Cardiac muscle cell (in vitro differentiated cells and primary cell): ENCODE results near the gene CATSPERD. TPM values are rescaled to one million over a fixed set of nuclear protein-coding genes. Genes with fewer than 3 reads are reported as not detected.

Source experiments
- DNase-seq, 2 donors: peaks; one replicate each; pipeline versions ENCODE4 v3.0.0 to v3.0.0-alpha.2; 2010 to 2017; ENCODE audit warnings: low read depth in 1 of 2, low spot score in 1 of 2
- H3K27ac ChIP-seq: fragments of 200-600 bp; sonication (generic); 2 replicates; pipeline ENCODE4 v1.5.1; 2016
- H3K27me3 ChIP-seq: fragments of 200-600 bp; sonication (generic); 2 replicates; pipeline ENCODE4 v1.6.0; 2016; ENCODE audit warnings: control low read depth
- H3K36me3 ChIP-seq: fragments of 200-600 bp; sonication (generic); 2 replicates; pipeline ENCODE4 v1.5.1; 2016; ENCODE audit warnings: control low read depth
- H3K4me1 ChIP-seq: fragments of 200-600 bp; sonication (generic); 2 replicates; pipeline ENCODE4 v1.8.1; 2017; ENCODE audit warnings: low read depth, mild to moderate bottlenecking, mixed run types
- H3K4me3 ChIP-seq: fragments of 200-600 bp; sonication (generic); 2 replicates; pipeline ENCODE4 v1.5.1; 2016; ENCODE audit warnings: mild to moderate bottlenecking
- H3K9me3 ChIP-seq: fragments of 200-600 bp; sonication (generic); 2 replicates; pipeline ENCODE4 v1.5.1; 2017; ENCODE audit warnings: low read depth, mild to moderate bottlenecking, control low read depth
- CTCF ChIP-seq: IDR thresholded peaks from 2 replicates; pipeline ENCODE4 v1.5.1; 2012; ENCODE audit warnings: low read depth, mild to moderate bottlenecking, low read length
- polyA plus RNA-seq: library from polyadenylated mRNA; unstranded; fragments of >200 nt; fragmentation: Nextera tagmentation; extraction: Ambion mirVana; gene quantifications from 2 replicates; pipeline ENCODE4 v1.2.1, GENCODE V29; 2016
- total RNA-seq: library from RNA; depleted of rRNA; stranded (reverse); fragments of >200 nt; gene quantifications from 2 replicates; pipeline ENCODE4 v1.2.3, GENCODE V29; 2016

Gene CATSPERD
- total and polyA plus RNA-seq, 2 experiments from 2014 or later, result not detected

- Histone ChIP-seq H3K27me3 (no peaks in the 10 kb centered on the region), H3K4me3 (peak overlapping the region; percentile 13), H3K9me3 (no peaks in the 10 kb centered on the region), H3K36me3 (no peaks in the 10 kb centered on the region), H3K4me1 (peaks cover 7% of the 10 kb centered on the region), H3K27ac (no peak overlapping the region)
- DNase-seq, result peak; percentile 91 to 95
- TF ChIP-seq CTCF, result peak; percentile 99
Observed at GRCh38 chr19:5803752-5804515, 83.5 kb downstream of the CATSPERD start.

- Histone ChIP-seq H3K27me3 (no peaks in the 10 kb centered on the region), H3K4me3 (peak within 1 kb of the TSS; percentile 53), H3K36me3 (no peaks in the 10 kb centered on the region), H3K27ac (no peak within 1 kb of the TSS), H3K4me1 (peaks cover 7% of the 10 kb centered on the region), H3K9me3 (no peaks in the 10 kb centered on the region)
- no peak for TF ChIP-seq CTCF
- peak in 1 of 2 donors; percentile 71 for DNase-seq
Observed at GRCh38 chr19:5804516-5805461, 84.4 kb downstream of the CATSPERD start, which contains the start of gene NRTN. Gene NRTN, plus strand, starts transcription at chr19:5805067. Its CDS starts 19,099 bp downstream, at chr19:5824166.

DNA sequence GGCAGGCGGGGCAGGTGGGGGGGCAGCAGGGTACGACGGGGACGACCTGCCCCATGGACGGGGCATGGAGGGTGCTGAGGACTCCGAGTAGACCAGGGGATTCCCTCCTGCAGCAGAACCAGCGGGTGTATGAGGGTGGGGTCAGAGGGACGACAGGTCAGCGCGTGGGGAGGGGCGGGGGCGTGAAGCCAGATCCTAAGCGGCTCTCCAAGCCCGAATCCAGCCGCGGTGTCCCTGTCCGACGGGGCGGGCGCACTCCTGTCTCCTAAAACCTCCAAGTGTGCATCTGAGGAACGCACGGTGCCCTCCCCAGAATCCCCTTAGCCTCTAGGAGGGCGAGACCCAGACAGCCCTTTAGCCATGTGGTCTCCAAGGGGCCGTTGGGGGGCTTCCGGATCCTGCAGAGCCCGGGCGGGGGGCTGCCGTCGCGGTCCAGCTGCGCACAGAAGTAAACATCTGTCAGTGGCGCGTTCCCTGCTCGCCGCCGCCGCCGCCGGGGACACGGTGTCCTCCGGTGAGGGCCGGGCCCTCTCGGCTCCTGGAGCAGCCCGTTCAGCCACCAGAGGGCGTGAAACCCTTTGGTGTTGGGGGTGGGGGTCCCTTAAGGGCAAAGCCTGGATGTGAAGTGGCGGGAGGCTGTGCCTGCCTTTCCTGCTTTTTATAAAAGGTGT lies 85.2 kb downstream of the CATSPERD start:
- Histone ChIP-seq H3K36me3 (no peaks in the 10 kb centered on the region), H3K9me3 (no peaks in the 10 kb centered on the region), H3K27me3 (no peaks in the 10 kb centered on the region), H3K4me1 (peaks cover 7% of the 10 kb centered on the region), H3K27ac (no peak overlapping the region), H3K4me3 (peak overlapping the region; percentile 53)
- peak; percentile 60 to 93 for DNase-seq
- peak; percentile 79 for TF ChIP-seq CTCF

DNA sequence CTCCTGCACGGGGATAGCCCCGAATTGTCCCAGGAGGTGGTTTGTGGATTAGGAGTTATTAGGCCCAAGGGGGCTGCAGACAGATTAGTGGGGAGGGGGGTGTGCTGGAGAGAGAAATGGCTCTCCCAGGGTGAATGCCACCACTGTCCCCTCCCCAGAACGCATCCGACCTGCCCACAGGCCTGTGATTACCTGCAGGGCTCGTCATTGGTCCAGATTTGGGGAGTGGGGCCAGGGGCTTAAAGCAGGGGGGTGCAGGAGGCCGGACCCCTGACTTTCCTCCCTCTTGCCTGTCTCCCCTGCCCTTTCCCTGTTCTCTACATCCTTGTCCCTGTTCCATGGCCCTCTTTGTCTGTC lies 85.7 kb downstream of the CATSPERD start:
- H3K4me1 ChIP-seq, result peaks cover 7% of the 10 kb centered on the region
- H3K4me3 ChIP-seq, result peak overlapping the region; percentile 53
- H3K36me3 ChIP-seq, result no peaks in the 10 kb centered on the region
- no peaks in the 10 kb centered on the region for H3K9me3 ChIP-seq
- no peak overlapping the region for H3K27ac ChIP-seq
- no peak for TF ChIP-seq CTCF
- H3K27me3 ChIP-seq, result no peaks in the 10 kb centered on the region
- DNase-seq, result no peak

DNA sequence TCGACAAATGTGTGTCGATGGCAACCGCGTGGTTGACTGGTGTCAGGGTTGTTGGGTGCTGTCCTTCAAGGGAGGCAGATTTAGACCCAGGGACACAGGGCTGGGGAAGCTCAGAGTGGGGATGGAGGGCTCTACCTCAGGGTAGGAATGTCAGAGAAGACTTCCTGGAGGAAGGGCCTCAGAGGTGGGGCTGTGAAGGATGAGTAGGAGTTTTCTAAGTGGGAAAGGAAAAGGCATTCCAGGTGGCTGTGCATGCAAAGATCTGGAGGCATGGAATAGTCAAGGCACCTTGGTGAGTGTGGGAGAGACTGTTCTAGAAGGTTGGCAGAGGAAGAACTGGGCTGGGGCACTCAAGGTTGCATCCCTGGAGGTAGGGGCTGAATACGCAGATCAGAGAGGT lies 86.5 kb downstream of the CATSPERD start:
- Histone ChIP-seq H3K4me3 (no peak overlapping the region), H3K4me1 (peaks cover 7% of the 10 kb centered on the region), H3K27me3 (no peaks in the 10 kb centered on the region), H3K27ac (no peak overlapping the region), H3K36me3 (no peaks in the 10 kb centered on the region), H3K9me3 (no peaks in the 10 kb centered on the region)
- no peak for DNase-seq
- no peak for TF ChIP-seq CTCF
